Measurements from ENCODE around the gene PLS1.

- TF ChIP-seq CTCF (IDR thresholded peaks at IDR 0.05) (no peak), POLR2A (IDR thresholded peaks at IDR 0.05) (no peak)
Observed at GRCh38 chr3:142670120-142670519, 73.9 kb downstream of the PLS1 start.

All from heart left ventricle (tissue), 13 donors.